HG03469 (cell line): ENCODE data around the gene TCEA2.

Experiments
- ATAC-seq: cut with Tn5 transposase; IDR thresholded peaks from one replicate; pipeline ENCODE4 v1.9.1; 2021; ENCODE audit warnings: mild to moderate bottlenecking, moderate library complexity, moderate number of reproducible peaks; ENCODE audit not compliant: unreplicated experiment

The TCEA2 gene

GRCh38 chr20:64090165-64090564 is 27.2 kb downstream of the TCEA2 start:
- ATAC-seq, result no peak

- ATAC-seq, result no peak
Measured at GRCh38 chr20:64091340-64091739, 28.3 kb downstream of the TCEA2 start.

- ATAC-seq, result no peak
Measured at GRCh38 chr20:64091770-64092169, 28.8 kb downstream of the TCEA2 start.

- ATAC-seq, result no peak
Measured at GRCh38 chr20:64092258-64093012, 29.4 kb downstream of the TCEA2 start.

- no peak for ATAC-seq
Measured at GRCh38 chr20:64093013-64093503, 30.1 kb downstream of the TCEA2 start.

- no peak for ATAC-seq
Measured at GRCh38 chr20:64095455-64095854, 32.5 kb downstream of the TCEA2 start.

- no peak for ATAC-seq
Measured at GRCh38 chr20:64095927-64096326, 32.9 kb downstream of the TCEA2 start.

- ATAC-seq, result no peak
Measured at GRCh38 chr20:64096535-64096934, 33.5 kb downstream of the TCEA2 start.

- no peak for ATAC-seq
Measured at GRCh38 chr20:64098471-64099013, 35.5 kb downstream of the TCEA2 start.

GRCh38 chr20:64099086-64099786 is 36.2 kb downstream of the TCEA2 start:
- ATAC-seq, result no peak

GRCh38 chr20:64099880-64100565 is 37.0 kb downstream of the TCEA2 start:
- no peak for ATAC-seq

GRCh38 chr20:64100566-64100888 is 37.5 kb downstream of the TCEA2 start:
- no peak for ATAC-seq

GRCh38 chr20:64100946-64101688 is 38.1 kb downstream of the TCEA2 start:
- ATAC-seq, result no peak

GRCh38 chr20:64101731-64102621 is 39.0 kb downstream of the TCEA2 start:
- ATAC-seq, result no peak

GRCh38 chr20:64102647-64103354 is 39.8 kb downstream of the TCEA2 start:
- no peak for ATAC-seq

GRCh38 chr20:64103871-64104666 is 41.1 kb downstream of the TCEA2 start:
- no peak for ATAC-seq

GRCh38 chr20:64104667-64105451 is 41.9 kb downstream of the TCEA2 start:
- ATAC-seq, result no peak
